ENCODE results near the gene ATE1.

The ATE1 gene

DNA sequence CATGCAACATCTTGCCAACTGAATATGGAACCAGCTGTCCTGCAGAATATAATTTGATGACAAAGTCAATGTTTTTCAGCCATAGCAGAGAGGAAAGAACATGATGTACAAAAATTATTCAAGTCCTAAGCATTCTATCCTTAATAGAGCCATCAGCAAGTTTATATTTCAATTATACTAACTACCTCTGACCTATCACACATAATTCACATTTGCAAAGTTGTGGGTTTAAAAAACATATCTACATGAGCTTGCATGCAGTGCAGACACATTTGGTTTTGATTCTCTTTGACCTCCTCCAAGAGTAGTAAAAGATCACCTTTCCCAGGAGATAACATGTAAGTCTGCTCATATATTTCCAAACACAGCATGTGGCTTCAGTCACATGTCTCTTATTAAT lies 203.5 kb downstream of the ATE1 start:
- H3K27ac ChIP-seq, result no peak overlapping the region
- H3K27me3 ChIP-seq (ENCODE audit: insufficient read depth, low read depth, severe bottlenecking), result no peaks in the 10 kb centered on the region
- H3K36me3 ChIP-seq, result no peaks in the 10 kb centered on the region
- H3K9me3 ChIP-seq (ENCODE audit: severe bottlenecking), result no peaks in the 10 kb centered on the region
- H3K4me3 ChIP-seq (ENCODE audit: low read depth, low read length), result no peak overlapping the region
- no peak for DNase-seq
- TF ChIP-seq, protein P1, sequence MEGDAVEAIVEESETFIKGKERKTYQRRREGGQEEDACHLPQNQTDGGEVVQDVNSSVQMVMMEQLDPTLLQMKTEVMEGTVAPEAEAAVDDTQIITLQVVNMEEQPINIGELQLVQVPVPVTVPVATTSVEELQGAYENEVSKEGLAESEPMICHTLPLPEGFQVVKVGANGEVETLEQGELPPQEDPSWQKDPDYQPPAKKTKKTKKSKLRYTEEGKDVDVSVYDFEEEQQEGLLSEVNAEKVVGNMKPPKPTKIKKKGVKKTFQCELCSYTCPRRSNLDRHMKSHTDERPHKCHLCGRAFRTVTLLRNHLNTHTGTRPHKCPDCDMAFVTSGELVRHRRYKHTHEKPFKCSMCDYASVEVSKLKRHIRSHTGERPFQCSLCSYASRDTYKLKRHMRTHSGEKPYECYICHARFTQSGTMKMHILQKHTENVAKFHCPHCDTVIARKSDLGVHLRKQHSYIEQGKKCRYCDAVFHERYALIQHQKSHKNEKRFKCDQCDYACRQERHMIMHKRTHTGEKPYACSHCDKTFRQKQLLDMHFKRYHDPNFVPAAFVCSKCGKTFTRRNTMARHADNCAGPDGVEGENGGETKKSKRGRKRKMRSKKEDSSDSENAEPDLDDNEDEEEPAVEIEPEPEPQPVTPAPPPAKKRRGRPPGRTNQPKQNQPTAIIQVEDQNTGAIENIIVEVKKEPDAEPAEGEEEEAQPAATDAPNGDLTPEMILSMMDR (IDR thresholded peaks at IDR 0.05; ENCODE audit: low read depth, low read length), result no peak

DNA sequence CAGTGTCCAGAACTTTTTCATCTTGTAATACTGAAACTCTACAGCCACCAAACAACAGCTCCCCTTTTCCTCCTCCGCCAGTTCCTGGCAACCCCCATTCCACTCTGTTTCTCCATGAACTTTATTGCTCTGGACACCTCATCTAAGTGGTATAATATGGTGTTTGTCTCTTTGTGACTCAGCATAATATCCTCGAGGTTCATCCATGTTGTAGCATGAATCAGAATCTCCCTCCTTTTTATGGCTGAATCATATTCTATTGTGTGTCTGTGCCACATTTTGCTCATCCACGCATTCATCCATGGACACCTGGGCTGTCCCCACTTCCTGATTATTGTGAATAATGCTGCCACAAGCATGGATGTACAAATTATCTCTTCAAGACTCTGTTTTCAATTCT lies 205.2 kb downstream of the ATE1 start:
- Histone ChIP-seq H3K27me3 (ENCODE audit: insufficient read depth, low read depth, severe bottlenecking) (no peaks in the 10 kb centered on the region), H3K36me3 (no peaks in the 10 kb centered on the region), H3K4me3 (ENCODE audit: low read depth, low read length) (no peak overlapping the region), H3K9me3 (ENCODE audit: severe bottlenecking) (no peaks in the 10 kb centered on the region), H3K27ac (no peak overlapping the region)
- DNase-seq, result no peak
- TF ChIP-seq, protein P1 (IDR thresholded peaks at IDR 0.05; ENCODE audit: low read depth, low read length), result no peak

DNA sequence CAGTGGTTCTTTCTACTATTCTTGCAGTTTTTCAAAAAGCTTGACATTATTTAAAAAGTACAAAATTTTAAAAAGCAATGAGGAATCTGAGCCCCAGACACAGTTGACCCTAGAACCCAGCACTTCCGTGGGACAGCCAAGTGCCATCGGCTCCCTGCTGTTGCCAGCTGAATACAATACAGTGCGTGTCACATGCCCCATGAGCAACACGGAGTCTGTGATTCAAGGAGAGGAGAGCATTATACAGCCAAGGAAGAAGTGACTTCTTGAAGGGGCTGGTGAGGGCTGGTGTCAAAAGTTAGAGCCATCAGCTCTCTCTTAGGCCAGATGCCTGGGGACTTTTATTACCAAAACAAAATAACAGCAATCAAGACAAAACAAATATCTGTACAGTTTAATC lies 206.6 kb downstream of the ATE1 start:
- no peak for DNase-seq

DNA sequence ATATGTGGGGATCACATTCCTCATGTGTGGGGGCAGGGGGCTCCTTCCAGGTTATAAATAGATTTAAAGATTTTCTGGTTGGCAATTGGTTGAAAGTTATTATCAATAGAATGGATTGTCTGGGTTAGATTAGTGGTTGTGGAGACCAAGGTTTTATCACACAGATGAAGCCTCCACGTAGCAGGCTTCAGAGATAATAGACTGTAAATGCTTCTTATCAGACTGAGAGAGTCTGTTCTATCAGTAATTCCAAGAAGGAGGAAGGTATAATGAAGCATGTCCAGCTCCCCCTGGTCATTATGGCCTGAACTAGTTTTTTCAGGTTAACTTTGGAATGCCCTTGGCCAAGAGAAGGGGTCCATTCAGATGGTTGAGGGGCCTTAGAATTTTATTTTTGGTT lies 211.9 kb downstream of the ATE1 start:
- H3K4me3 ChIP-seq (ENCODE audit: low read depth, low read length), result no peak overlapping the region
- H3K9me3 ChIP-seq (ENCODE audit: severe bottlenecking), result no peaks in the 10 kb centered on the region
- no peak for DNase-seq
- TF ChIP-seq, protein P1 (IDR thresholded peaks at IDR 0.05; ENCODE audit: low read depth, low read length), result no peak
- no peak overlapping the region for H3K27ac ChIP-seq
- no peaks in the 10 kb centered on the region for H3K27me3 ChIP-seq (ENCODE audit: insufficient read depth, low read depth, severe bottlenecking)
- H3K36me3 ChIP-seq, result no peaks in the 10 kb centered on the region

More for the DNA sequence above, 206.6 kb downstream of the ATE1 start:
- H3K27ac ChIP-seq, result no peak overlapping the region
- no peaks in the 10 kb centered on the region for H3K36me3 ChIP-seq
- H3K27me3 ChIP-seq (ENCODE audit: insufficient read depth, low read depth, severe bottlenecking), result no peaks in the 10 kb centered on the region
- H3K9me3 ChIP-seq (ENCODE audit: severe bottlenecking), result no peaks in the 10 kb centered on the region
- TF ChIP-seq, protein P1 (IDR thresholded peaks at IDR 0.05; ENCODE audit: low read depth, low read length), result no peak
- no peak overlapping the region for H3K4me3 ChIP-seq (ENCODE audit: low read depth, low read length)

DNA sequence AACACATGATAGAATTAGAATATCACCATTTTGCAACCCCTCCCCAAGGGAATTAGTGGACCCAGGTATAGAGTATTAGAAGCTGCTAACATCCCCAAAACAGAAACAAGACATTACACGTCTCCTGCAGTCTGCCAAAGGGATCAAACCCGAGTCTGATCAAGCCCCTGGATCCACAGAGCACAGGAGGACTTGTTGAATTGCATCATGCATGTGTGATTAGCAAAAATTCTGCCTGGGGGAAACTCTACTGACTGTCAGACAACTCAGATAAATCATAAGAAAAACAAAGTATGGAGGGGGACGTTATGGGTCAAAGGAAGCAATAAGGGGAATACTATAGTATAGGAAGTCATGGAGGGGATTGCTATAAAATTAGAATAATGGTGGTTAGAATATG lies 212.8 kb downstream of the ATE1 start:
- no peaks in the 10 kb centered on the region for H3K36me3 ChIP-seq
- H3K27ac ChIP-seq, result no peak overlapping the region
- H3K9me3 ChIP-seq (ENCODE audit: severe bottlenecking), result no peaks in the 10 kb centered on the region
- H3K27me3 ChIP-seq (ENCODE audit: insufficient read depth, low read depth, severe bottlenecking), result no peaks in the 10 kb centered on the region
- H3K4me3 ChIP-seq (ENCODE audit: low read depth, low read length), result no peak overlapping the region
- TF ChIP-seq, protein P1 (IDR thresholded peaks at IDR 0.05; ENCODE audit: low read depth, low read length), result no peak
- DNase-seq, result no peak

DNA sequence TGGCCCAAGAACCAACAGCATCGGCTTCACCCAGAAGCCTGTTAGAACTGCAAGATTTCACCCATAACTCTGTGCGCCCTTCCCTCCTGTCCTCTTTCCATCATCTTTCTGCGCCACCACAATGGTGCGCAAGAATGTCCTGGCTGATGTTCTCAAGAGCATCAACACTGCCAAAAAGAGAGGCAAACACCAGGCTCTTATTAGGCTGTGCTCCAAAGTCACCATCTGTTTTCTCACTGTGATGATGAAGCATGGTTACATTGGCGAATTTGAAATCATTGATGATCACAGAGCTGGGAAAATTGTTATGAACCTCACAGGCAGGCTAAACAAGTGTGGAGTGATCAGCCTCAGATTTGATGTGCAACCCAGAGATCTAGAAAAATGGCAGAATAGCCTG lies 214.3 kb downstream of the ATE1 start:
- H3K9me3 ChIP-seq (ENCODE audit: severe bottlenecking), result no peaks in the 10 kb centered on the region
- no peaks in the 10 kb centered on the region for H3K27me3 ChIP-seq (ENCODE audit: insufficient read depth, low read depth, severe bottlenecking)
- H3K27ac ChIP-seq, result no peak overlapping the region
- DNase-seq, result no peak
- H3K36me3 ChIP-seq, result no peaks in the 10 kb centered on the region
- no peak overlapping the region for H3K4me3 ChIP-seq (ENCODE audit: low read depth, low read length)
- TF ChIP-seq, protein P1 (IDR thresholded peaks at IDR 0.05; ENCODE audit: low read depth, low read length), result no peak
